Uterus (tissue), 2 donors: ENCODE data around the gene PLAAT4.

Experiments used
- CTCF ChIP-seq, 4 experiments: fragments of 200-600 bp in 2 of 4; fragments of 450-650 bp in 2 of 4; sonication (generic) in 2 of 4; IDR thresholded peaks; one replicate each; pipeline ENCODE4 v1.5.1; 2016 to 2019; ENCODE audit warnings: antibody characterized with exemption in 4 of 4, mild to moderate bottlenecking in 2 of 4, moderate library complexity in 1 of 4
- POLR2A ChIP-seq, 2 donors: fragments of 450-650 bp; IDR thresholded peaks; one replicate each; pipeline ENCODE4 v1.6.1; 2016; ENCODE audit warnings: antibody characterized with exemption in 2 of 2, mild to moderate bottlenecking in 1 of 2, moderate library complexity in 1 of 2

DNA sequence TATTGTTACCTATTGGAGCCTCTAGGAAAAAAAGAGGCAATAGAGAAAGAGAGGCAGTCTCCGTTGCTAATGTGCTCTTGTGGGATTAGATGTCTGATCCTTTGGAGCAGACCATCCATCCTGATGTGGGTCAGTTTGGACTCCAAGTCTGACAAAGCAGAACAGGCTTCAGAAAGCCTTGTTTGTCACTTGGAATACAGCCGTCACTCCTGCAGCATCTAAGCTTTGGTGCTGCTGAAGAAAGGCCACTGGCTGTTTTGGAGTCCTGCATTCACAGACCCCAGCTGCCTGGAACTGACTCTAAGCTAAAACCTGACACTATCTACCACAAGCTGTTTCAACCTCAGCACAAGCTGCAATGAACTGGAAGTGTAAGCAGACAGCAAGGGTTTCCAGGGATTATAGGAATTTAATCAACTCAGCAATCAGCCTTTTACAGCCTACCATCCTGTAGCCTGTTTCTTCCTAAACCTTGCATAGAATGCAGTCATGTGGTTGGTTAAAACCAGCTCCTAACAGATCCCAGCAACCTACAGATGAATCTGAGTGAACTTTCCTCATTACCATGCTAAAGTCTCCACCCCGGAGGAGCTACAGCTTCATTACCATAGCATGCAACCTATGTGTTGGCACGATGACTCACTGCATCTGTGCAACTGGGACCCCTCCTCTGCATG is 3.7 kb upstream of the PLAAT4 start:
- no peak for TF ChIP-seq CTCF (IDR thresholded peaks at IDR 0.05)
- TF ChIP-seq POLR2A (IDR thresholded peaks at IDR 0.05) = no peak
